Measurements from ENCODE around the gene SPAG6.

The SPAG6 gene

GRCh38 chr10:22369434-22370072 is 24.3 kb downstream of the SPAG6 start (continued):
- TF ChIP-seq ZNF692 (tag by site-specific recombination; IDR thresholded peaks at IDR 0.05), result peak; percentile 53; the same call in 1 of the 2 replicates
- peak; percentile 100 for TF ChIP-seq ZNF664 (tag by site-specific recombination; IDR thresholded peaks at IDR 0.05)
- TF ChIP-seq ZNF791 (tag by site-specific recombination; IDR thresholded peaks at IDR 0.05), result no peak
- no peak for TF ChIP-seq ZNF280C (tag by site-specific recombination; IDR thresholded peaks at IDR 0.05)
- no peak for TF ChIP-seq KLF10 (tag by site-specific recombination; IDR thresholded peaks at IDR 0.05)
- no peak for TF ChIP-seq ZNF311 (tag by site-specific recombination; IDR thresholded peaks at IDR 0.05; ENCODE audit: borderline replicate concordance)
- peak; percentile 24; the same call in 1 of the 2 replicates for TF ChIP-seq ZNF518A (tag by site-specific recombination; conservative IDR thresholded peaks at IDR 0.05; ENCODE audit: low read depth)
- no peak for TF ChIP-seq ZNF792 (tag by site-specific recombination; IDR thresholded peaks at IDR 0.05)
- 0 out of 2 replicates have a peak, but pooled peaks have one; percentile 36 for TF ChIP-seq ZFP37 (tag by site-specific recombination; IDR thresholded peaks at IDR 0.05)
- TF ChIP-seq ZNF629 (tag by site-specific recombination; IDR thresholded peaks at IDR 0.05), result peak; percentile 95
- TF ChIP-seq TSHZ1 (tag by site-specific recombination; IDR thresholded peaks at IDR 0.05; ENCODE audit: borderline replicate concordance), result peak; percentile 25; the same call in 1 of the 2 replicates
- TF ChIP-seq ZNF26 (tag by site-specific recombination; IDR thresholded peaks at IDR 0.05), result no peak
- TF ChIP-seq ZSCAN16 (tag by site-specific recombination; IDR thresholded peaks at IDR 0.05), result no peak
- 0 out of 2 replicates have a peak, but pooled peaks have one; percentile 18 for TF ChIP-seq KLF17 (tag by site-specific recombination; IDR thresholded peaks at IDR 0.05)
- no peak for TF ChIP-seq ZNF19 (tag by site-specific recombination; IDR thresholded peaks at IDR 0.05; ENCODE audit: low read depth)
- TF ChIP-seq ATF2 (tag by site-specific recombination; IDR thresholded peaks at IDR 0.05; ENCODE audit: low read depth), result peak; percentile 83
- peak; percentile 44; the same call in 1 of the 2 replicates for TF ChIP-seq SP7 (tag by site-specific recombination; IDR thresholded peaks at IDR 0.05)
- TF ChIP-seq ZNF24 (tag by site-specific recombination; IDR thresholded peaks at IDR 0.05), result peak; percentile 36; the same call in 1 of the 2 replicates
- TF ChIP-seq ZNF324 (tag by site-specific recombination; IDR thresholded peaks at IDR 0.05), result 0 out of 2 replicates have a peak, but pooled peaks have one; percentile 57

Measured in HEK293 (cell line).